ENCODE results near the gene SARS2. TPM values are rescaled to one million over a fixed set of nuclear protein-coding genes. Genes with fewer than 3 reads are reported as not detected.

SARS2 gene
- polyA plus RNA-seq, 3 donors from 2014 or later = 12.7 to 21.7 (median 19.6) TPM

DNA sequence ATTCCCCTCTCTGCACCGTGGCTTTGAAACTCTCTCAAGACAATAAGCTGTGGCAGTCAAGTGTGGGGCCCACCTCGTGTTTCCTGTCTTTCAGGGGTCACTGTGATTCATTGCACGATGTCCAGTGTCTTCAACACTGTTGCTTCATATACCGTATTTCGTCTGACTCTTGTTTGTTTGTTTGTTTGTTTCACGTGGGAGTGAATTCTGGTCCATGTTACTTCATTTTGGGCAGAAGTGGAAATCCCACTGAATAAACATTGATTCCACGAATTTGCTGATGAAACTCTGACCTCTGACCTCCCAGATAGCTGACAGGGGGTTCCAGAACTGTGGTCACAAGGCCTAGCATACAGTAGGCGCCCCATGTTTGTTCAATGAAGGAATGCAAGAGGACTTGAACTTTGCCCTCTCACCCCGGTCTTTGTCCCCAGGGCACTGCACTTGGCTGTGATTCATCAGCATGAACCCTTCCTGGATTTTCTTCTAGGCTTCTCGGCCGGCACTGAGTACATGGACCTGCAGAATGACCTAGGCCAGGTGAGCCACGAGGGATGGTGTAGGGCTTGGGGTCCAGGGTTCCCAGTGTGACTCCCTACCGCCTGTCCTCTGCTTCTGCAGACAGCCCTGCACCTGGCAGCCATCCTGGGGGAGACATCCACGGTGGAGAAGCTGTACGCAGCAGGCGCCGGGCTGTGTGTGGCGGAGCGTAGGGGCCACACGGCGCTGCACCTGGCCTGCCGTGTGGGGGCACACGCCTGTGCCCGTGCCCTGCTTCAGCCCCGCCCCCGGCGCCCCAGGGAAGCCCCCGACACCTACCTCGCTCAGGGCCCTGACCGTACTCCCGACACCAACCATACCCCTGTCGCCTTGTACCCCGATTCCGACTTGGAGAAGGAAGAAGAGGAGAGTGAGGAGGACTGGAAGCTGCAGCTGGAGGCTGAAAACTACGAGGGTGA is 25.7 kb downstream of the SARS2 start:
- H3K9me3 Mint-ChIP-seq = no peaks in the 10 kb centered on the region
- peaks cover 10 to 37% (median 13%) of the 10 kb centered on the region in 3 donors for H3K36me3 Mint-ChIP-seq
- no peak for DNase-seq
- H3K4me3 Mint-ChIP-seq = no peak overlapping the region
- H3K27me3 Mint-ChIP-seq (ENCODE audit: low read depth in 3 of 3) = peaks cover 4 to 10% (median 4%) of the 10 kb centered on the region in 3 donors
- peaks cover 50 to 57% of the 10 kb centered on the region in 2 donors for H3K4me1 Mint-ChIP-seq
- peak overlapping the region in 4 of 6 donors; percentile 18 to 78 (median 39) for H3K27ac Mint-ChIP-seq

DNA sequence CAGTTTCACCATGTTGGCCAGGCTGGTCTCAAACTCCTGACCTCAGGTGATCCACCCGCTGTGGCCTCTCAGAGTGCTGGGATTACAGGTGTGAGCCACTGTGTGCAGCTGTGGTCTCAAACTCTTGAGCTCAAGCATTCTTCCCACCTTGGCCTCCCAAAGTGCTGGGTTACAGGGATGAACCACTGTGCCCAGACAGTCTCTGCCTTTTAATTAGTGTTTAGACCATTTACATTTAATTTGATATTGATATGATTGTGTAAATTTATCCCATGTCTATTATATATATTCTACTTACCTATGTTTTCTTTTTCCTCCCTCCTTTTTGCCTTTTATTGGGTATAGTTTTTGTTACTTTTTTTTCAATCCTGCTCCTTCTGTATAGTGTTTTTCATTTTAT is 28.9 kb downstream of the SARS2 start:
- Mint-ChIP-seq H3K36me3 (peaks cover 4 to 19% (median 8%) of the 10 kb centered on the region in 3 donors), H3K27me3 (ENCODE audit: low read depth in 3 of 3) (peaks cover 7 to 16% (median 8%) of the 10 kb centered on the region in 3 donors), H3K9me3 (no peaks in the 10 kb centered on the region), H3K27ac (peak overlapping the region in 5 of 6 donors; percentile 60 to 98 (median 84)), H3K4me1 (peaks cover 57 to 70% of the 10 kb centered on the region in 2 donors), H3K4me3 (peak overlapping the region; percentile 51 to 98 (median 93))
- DNase-seq = no peak

GRCh38 chr19:38900743-38901190 is 29.8 kb downstream of the SARS2 start:
- no peak for DNase-seq
- H3K27me3 Mint-ChIP-seq (ENCODE audit: low read depth in 3 of 3) = peaks cover 7 to 16% (median 8%) of the 10 kb centered on the region in 3 donors
- peaks cover 58 to 73% of the 10 kb centered on the region in 2 donors for H3K4me1 Mint-ChIP-seq

GRCh38 chr19:38900202-38900629 is 30.3 kb downstream of the SARS2 start:
- DNase-seq = no peak
- peaks cover 7 to 16% (median 8%) of the 10 kb centered on the region in 3 donors for H3K27me3 Mint-ChIP-seq (ENCODE audit: low read depth in 3 of 3)
- no peaks in the 10 kb centered on the region for H3K9me3 Mint-ChIP-seq
- H3K27ac Mint-ChIP-seq = peak overlapping the region; percentile 97 to 100 (median 100)
- H3K36me3 Mint-ChIP-seq = peaks cover 4 to 19% (median 8%) of the 10 kb centered on the region in 3 donors
- H3K4me1 Mint-ChIP-seq = peaks cover 58 to 73% of the 10 kb centered on the region in 2 donors
- peak overlapping the region; percentile 91 to 98 (median 95) for H3K4me3 Mint-ChIP-seq

More at GRCh38 chr19:38900743-38901190, 29.8 kb downstream of the SARS2 start:
- H3K27ac Mint-ChIP-seq = peak overlapping the region; percentile 97 to 100 (median 100)
- no peaks in the 10 kb centered on the region for H3K9me3 Mint-ChIP-seq
- peaks cover 4 to 19% (median 8%) of the 10 kb centered on the region in 3 donors for H3K36me3 Mint-ChIP-seq
- H3K4me3 Mint-ChIP-seq = peak overlapping the region; percentile 91 to 98 (median 95)

DNA sequence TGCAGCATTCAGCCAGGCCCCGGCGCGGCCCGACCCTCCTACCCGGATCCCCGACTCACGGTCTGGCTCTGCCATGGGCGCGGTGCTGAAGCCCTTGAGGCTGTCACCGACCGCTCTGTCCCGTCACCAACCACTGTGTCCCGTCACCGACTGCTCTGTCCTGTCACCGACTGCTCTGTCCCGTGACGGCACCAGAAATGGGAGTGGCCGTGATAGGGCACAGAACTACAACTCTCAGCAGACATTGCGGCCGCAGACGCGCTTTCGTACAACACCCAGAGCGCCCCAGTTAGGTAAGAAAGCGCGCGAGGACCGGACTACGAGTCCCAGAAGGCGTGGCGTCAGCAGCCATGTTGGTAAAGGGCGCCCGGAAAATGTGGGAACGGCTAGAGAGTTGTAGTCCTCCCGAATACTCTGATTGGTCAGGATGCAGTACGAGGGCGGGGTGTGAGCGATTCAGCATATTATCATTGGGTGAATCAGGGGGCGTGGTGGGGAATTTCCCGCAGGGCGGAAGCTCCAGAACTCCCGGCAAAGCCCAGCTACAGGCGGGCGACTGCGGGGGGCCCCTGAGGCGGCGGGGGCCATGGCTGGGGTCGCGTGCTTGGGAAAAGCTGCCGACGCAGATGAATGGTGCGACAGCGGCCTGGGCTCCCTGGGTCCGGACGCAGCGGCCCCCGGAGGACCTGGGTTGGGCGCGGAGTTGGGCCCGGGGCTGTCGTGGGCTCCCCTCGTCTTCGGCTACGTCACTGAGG is 30.9 kb downstream of the SARS2 start, which contains the start of the genes NFKBIB and SIRT2:
Gene NFKBIB, plus strand, starts transcription at position 523 of the 755 bp plus-strand sequence. Its CDS starts 64 bp downstream, at position 587.
Gene SIRT2, minus strand, starts transcription at position 172 of the 755 bp plus-strand sequence. Its CDS starts 97 bp downstream, at position 75.
- Mint-ChIP-seq H3K27ac (peak within 1 kb of the TSS; percentile 97 to 100 (median 100)), H3K36me3 (peaks cover 3 to 19% (median 9%) of the 10 kb centered on the region in 3 donors), H3K4me1 (peaks cover 59 to 71% of the 10 kb centered on the region in 2 donors), H3K4me3 (peak within 1 kb of the TSS; percentile 91 to 98 (median 95)), H3K9me3 (no peaks in the 10 kb centered on the region), H3K27me3 (ENCODE audit: low read depth in 3 of 3) (peaks cover 7 to 16% (median 8%) of the 10 kb centered on the region in 3 donors)
- peak; percentile 99 for DNase-seq

GRCh38 chr19:38898788-38899446 is 31.6 kb downstream of the SARS2 start:
- Mint-ChIP-seq H3K27me3 (ENCODE audit: low read depth in 3 of 3) (peaks cover 7 to 16% (median 8%) of the 10 kb centered on the region in 3 donors), H3K4me3 (peak overlapping the region; percentile 91 to 98 (median 94)), H3K27ac (peak overlapping the region; percentile 96 to 100 (median 100)), H3K9me3 (no peaks in the 10 kb centered on the region), H3K36me3 (peaks cover 0 to 15% (median 6%) of the 10 kb centered on the region in 3 donors), H3K4me1 (peaks cover 56 to 64% of the 10 kb centered on the region in 2 donors)
- no peak for DNase-seq

- Mint-ChIP-seq H3K4me3 (no peak overlapping the region), H3K27me3 (ENCODE audit: low read depth in 3 of 3) (peaks cover 8 to 14% (median 9%) of the 10 kb centered on the region in 3 donors), H3K4me1 (peaks cover 33 to 34% of the 10 kb centered on the region in 2 donors), H3K27ac (peak overlapping the region in 3 of 6 donors; percentile 37 to 87 (median 81)), H3K36me3 (peaks cover 5 to 12% (median 7%) of the 10 kb centered on the region in 3 donors), H3K9me3 (no peaks in the 10 kb centered on the region)
- DNase-seq = no peak
Measured at GRCh38 chr19:38894968-38895367, 35.6 kb downstream of the SARS2 start.

GRCh38 chr19:38893341-38893771 is 37.2 kb downstream of the SARS2 start:
- DNase-seq = no peak
- H3K27ac Mint-ChIP-seq = no peak overlapping the region
- H3K36me3 Mint-ChIP-seq = peaks cover 5 to 21% (median 9%) of the 10 kb centered on the region in 3 donors
- H3K9me3 Mint-ChIP-seq = no peaks in the 10 kb centered on the region
- peaks cover 19 to 21% of the 10 kb centered on the region in 2 donors for H3K4me1 Mint-ChIP-seq
- H3K4me3 Mint-ChIP-seq = no peak overlapping the region
- H3K27me3 Mint-ChIP-seq (ENCODE audit: low read depth in 3 of 3) = peaks cover 0 to 2% (median under 1%) of the 10 kb centered on the region in 3 donors

DNA sequence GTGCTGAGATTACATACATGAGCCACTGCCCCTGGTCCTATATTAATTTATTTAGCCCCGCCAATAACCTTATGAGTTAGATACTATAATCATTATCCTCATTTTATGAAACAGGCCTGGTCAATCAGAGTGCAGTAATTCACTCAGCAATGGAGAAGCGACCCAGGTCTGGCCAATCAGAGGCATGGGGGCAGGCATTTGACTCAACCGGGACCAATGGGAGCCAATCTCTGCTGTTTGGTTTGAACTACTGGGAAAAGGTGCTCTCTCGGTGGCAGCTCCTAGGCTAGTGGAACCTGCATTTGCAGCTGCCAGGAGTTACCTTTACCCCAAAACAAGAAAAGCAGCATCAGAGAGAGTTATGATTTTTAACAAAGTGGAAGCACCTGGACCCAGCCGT is 37.7 kb downstream of the SARS2 start:
- DNase-seq = no peak
- H3K27me3 Mint-ChIP-seq (ENCODE audit: low read depth in 3 of 3) = peaks cover 0 to 2% (median 0%) of the 10 kb centered on the region in 3 donors
- peak overlapping the region in 3 of 6 donors; percentile 36 to 71 (median 40) for H3K27ac Mint-ChIP-seq
- no peak overlapping the region for H3K4me3 Mint-ChIP-seq
- peaks cover 5 to 21% (median 10%) of the 10 kb centered on the region in 3 donors for H3K36me3 Mint-ChIP-seq
- peaks cover 14 to 15% of the 10 kb centered on the region in 2 donors for H3K4me1 Mint-ChIP-seq
- no peaks in the 10 kb centered on the region for H3K9me3 Mint-ChIP-seq

DNA sequence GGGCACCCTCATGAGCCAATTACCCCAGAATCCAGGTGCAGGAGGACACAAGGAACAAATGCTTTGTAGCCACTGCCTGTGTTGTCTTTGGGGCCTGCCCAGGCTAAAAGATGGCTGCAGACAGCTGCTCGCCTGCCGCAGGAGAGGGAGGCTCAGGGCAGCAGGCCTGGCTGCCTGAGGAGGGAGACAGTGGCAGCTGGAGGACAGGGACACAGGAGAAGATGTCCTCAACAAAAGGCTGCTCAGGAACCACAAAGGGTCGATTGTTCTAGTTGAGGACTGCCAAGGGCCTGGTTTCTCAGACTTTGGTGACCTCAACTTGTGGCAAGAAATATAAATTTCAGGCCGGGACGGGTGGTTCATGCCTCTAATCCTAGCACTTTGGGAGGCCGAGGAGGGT is 38.8 kb downstream of the SARS2 start:
- Mint-ChIP-seq H3K27me3 (ENCODE audit: low read depth in 3 of 3) (peaks cover 0 to 2% (median 0%) of the 10 kb centered on the region in 3 donors), H3K4me1 (peaks cover 4 to 8% of the 10 kb centered on the region in 2 donors), H3K9me3 (no peaks in the 10 kb centered on the region), H3K36me3 (peaks cover 5 to 21% (median 10%) of the 10 kb centered on the region in 3 donors), H3K4me3 (no peak overlapping the region), H3K27ac (peak overlapping the region in 1 of 6 donors; percentile 10)
- DNase-seq = no peak

- Mint-ChIP-seq H3K27ac (no peak overlapping the region), H3K9me3 (no peaks in the 10 kb centered on the region), H3K4me3 (no peak overlapping the region), H3K36me3 (peaks cover 5 to 24% (median 10%) of the 10 kb centered on the region in 3 donors), H3K4me1 (peaks cover 0 to 6% of the 10 kb centered on the region in 2 donors), H3K27me3 (ENCODE audit: low read depth in 3 of 3) (peaks cover 0 to 2% (median 0%) of the 10 kb centered on the region in 3 donors)
- no peak for DNase-seq
Measured at GRCh38 chr19:38890686-38891085, 39.9 kb downstream of the SARS2 start.

DNA sequence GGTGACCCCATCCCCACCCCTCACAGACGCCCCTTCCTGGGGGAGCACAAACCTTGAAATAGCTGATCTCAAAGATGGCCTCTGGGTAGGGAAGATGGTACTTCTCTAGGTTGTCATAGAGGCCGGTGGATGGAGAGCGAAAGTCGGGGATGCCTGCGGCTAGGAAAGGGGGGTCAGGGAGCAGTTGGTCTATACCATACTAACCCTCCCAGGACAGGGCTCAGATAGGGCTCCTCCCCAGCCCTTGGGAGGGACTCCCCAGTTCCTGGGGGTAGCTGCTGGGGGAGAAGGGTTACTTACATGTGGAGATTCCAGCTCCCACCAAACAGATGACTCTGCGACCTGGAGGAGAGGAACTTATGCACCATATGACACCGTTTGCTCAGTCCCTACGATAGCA is 40.8 kb downstream of the SARS2 start:
- peak overlapping the region in 1 of 6 donors; percentile 69 for H3K27ac Mint-ChIP-seq
- no peak for DNase-seq

More for the DNA sequence above, 40.8 kb downstream of the SARS2 start:
- Mint-ChIP-seq H3K4me3 (no peak overlapping the region), H3K9me3 (no peaks in the 10 kb centered on the region), H3K36me3 (peaks cover 5 to 23% (median 10%) of the 10 kb centered on the region in 3 donors), H3K27me3 (ENCODE audit: low read depth in 3 of 3) (peaks cover 0 to 3% (median 2%) of the 10 kb centered on the region in 3 donors), H3K4me1 (peaks cover 0 to 5% of the 10 kb centered on the region in 2 donors)

All from immature natural killer cell (primary cell).